ENCODE data around the gene FAM117A.

Gene FAM117A

GRCh38 chr17:49707608-49708514 lies 56.1 kb downstream of the FAM117A start, which contains the start of gene SLC35B1:
TSS of gene SLC35B1 (minus strand) at chr17:49707964. CDS start at chr17:49707833, 131 bp downstream.
- H3K4me3 Mint-ChIP-seq = peak within 1 kb of the TSS; percentile 98

GRCh38 chr17:49707246-49707607 lies 56.7 kb downstream of the FAM117A start:
- Mint-ChIP-seq H3K27me3 (no peaks in the 10 kb centered on the region), H3K9me3 (no peaks in the 10 kb centered on the region), H3K36me3 (peaks cover 11% of the 10 kb centered on the region), H3K4me3 (peak overlapping the region; percentile 98), H3K4me1 (peaks cover 42% of the 10 kb centered on the region), H3K27ac (peak overlapping the region; percentile 98)

More at GRCh38 chr17:49707608-49708514, 56.1 kb downstream of the FAM117A start, which contains the start of gene SLC35B1:
- Mint-ChIP-seq H3K36me3 (peaks cover 11% of the 10 kb centered on the region), H3K27me3 (no peaks in the 10 kb centered on the region), H3K4me1 (peaks cover 42% of the 10 kb centered on the region), H3K9me3 (no peaks in the 10 kb centered on the region), H3K27ac (peak within 1 kb of the TSS; percentile 98)

GRCh38 chr17:49705254-49705653 lies 58.7 kb downstream of the FAM117A start:
- Mint-ChIP-seq H3K9me3 (no peaks in the 10 kb centered on the region), H3K27me3 (no peaks in the 10 kb centered on the region), H3K27ac (peak overlapping the region; percentile 79), H3K4me1 (peaks cover 42% of the 10 kb centered on the region), H3K4me3 (peak overlapping the region; percentile 53), H3K36me3 (peaks cover 9% of the 10 kb centered on the region)

GRCh38 chr17:49703557-49704277 lies 60.2 kb downstream of the FAM117A start:
- peaks cover 13% of the 10 kb centered on the region for H3K36me3 Mint-ChIP-seq
- H3K27ac Mint-ChIP-seq = no peak overlapping the region
- H3K9me3 Mint-ChIP-seq = no peaks in the 10 kb centered on the region
- peaks cover 40% of the 10 kb centered on the region for H3K4me1 Mint-ChIP-seq
- no peaks in the 10 kb centered on the region for H3K27me3 Mint-ChIP-seq
- H3K4me3 Mint-ChIP-seq = no peak overlapping the region

- Mint-ChIP-seq H3K9me3 (no peaks in the 10 kb centered on the region), H3K36me3 (peaks cover 13% of the 10 kb centered on the region), H3K4me3 (no peak overlapping the region), H3K27ac (no peak overlapping the region), H3K4me1 (peaks cover 31% of the 10 kb centered on the region), H3K27me3 (no peaks in the 10 kb centered on the region)
Observed at GRCh38 chr17:49700960-49701359, 63.0 kb downstream of the FAM117A start.

DNA sequence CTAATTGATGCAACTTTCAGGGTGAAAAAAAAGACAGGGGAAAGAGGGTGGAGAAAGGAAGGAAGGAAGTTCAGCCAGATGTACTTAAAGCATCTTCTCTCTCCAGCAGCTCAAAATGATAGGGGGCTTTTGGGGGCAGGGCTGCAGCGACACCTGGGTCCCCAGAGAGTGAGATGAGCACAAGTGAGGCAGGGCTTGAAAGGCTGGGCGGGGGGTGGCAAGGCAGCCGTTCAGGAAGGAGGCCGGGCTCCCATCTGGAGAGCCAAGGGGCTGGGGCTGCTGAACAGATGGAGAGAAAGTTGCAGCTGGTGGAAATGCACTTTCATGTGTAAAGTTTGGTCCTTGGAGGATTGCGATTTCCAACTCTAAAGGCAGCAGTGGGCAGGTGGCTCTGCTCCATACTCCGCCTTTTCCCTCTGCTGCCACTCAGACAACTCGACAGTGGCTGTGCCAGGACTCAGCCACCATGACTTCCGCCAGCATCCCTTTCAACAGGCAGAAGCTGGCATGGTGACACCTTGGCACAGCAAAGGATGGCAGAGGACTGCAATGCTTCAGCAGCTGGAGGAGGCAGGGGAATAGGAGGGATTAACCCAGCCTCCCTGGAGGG lies 63.9 kb downstream of the FAM117A start:
- no peaks in the 10 kb centered on the region for H3K27me3 Mint-ChIP-seq
- H3K27ac Mint-ChIP-seq = peak overlapping the region; percentile 1
- no peak overlapping the region for H3K4me3 Mint-ChIP-seq
- peaks cover 9% of the 10 kb centered on the region for H3K36me3 Mint-ChIP-seq
- H3K9me3 Mint-ChIP-seq = no peaks in the 10 kb centered on the region
- H3K4me1 Mint-ChIP-seq = peaks cover 31% of the 10 kb centered on the region

DNA sequence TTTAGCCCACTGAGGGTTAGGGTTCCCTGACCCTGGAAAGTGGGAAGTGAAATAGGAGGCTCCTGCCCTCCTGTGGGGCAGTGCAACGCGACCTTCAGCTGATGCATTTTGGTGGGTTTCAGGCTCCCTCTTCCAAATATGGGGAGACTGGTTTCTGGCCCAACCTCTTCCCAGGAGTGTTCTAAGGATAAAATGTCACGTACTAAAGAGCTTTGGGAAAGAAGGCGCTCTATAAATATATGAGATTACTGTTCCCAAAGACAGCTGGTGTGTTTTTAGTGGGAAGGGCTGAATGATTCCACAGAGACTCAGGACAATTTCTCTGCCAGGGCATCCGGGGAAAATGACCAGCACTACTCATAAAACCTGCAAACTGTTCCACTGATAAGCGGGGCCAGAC lies 65.9 kb downstream of the FAM117A start:
- no peak overlapping the region for H3K4me3 Mint-ChIP-seq
- peaks cover 8% of the 10 kb centered on the region for H3K36me3 Mint-ChIP-seq
- H3K27ac Mint-ChIP-seq = no peak overlapping the region
- H3K9me3 Mint-ChIP-seq = no peaks in the 10 kb centered on the region
- no peaks in the 10 kb centered on the region for H3K27me3 Mint-ChIP-seq
- H3K4me1 Mint-ChIP-seq = peaks cover 31% of the 10 kb centered on the region

DNA sequence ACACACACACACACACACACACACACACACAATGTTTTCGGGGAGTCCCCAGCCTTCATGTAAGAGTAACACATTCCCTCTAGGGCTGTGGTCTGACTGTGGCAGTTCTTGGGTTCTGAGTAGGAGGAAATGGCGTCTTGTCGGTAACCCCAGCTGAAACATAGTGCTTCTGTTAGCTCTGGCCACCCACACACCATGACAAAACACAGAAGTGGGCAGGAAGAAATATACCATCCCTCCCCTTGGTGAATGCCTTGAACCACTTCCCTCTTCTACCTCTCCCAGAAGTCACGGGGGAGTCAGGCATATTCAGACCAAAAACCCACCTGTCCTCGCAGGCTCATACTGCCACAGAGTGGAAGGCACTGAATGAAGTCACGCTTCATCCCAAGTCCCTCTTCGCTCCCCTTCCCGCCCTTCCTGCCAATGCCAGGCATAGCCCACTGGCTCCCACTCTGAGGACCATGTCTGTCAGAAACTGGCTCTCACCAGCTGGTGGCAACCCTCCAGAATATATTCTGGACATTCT lies 67.6 kb downstream of the FAM117A start:
- H3K4me3 Mint-ChIP-seq = peak overlapping the region; percentile 53
- peaks cover 8% of the 10 kb centered on the region for H3K36me3 Mint-ChIP-seq
- H3K4me1 Mint-ChIP-seq = peaks cover 43% of the 10 kb centered on the region
- H3K9me3 Mint-ChIP-seq = no peaks in the 10 kb centered on the region
- peak overlapping the region; percentile 57 for H3K27ac Mint-ChIP-seq
- H3K27me3 Mint-ChIP-seq = no peaks in the 10 kb centered on the region

DNA sequence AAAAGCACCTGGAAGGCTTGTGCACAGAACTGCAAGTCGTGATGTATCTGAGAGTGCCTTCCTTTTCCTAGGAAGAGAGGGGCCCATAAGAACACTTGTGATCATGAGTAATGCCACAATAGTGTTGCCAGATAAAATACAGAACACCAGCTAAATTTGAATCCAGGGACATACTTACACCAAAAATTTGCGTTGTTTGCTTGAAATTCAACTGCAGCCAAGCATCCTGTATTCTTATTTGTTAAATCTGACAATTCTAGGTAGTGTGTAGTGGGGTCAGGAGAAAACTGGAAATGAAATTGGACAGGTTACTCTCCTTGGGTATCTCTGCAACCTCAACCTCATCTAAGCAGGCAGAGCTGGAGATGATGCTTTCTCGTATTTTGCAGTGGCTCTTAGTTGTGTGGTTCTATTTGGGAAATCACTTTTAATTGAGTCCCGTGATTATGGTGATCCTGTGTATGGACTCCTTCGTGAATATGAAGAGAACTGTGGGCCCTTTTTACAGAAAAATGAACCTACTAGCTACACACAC lies 68.2 kb downstream of the FAM117A start:
- peak overlapping the region; percentile 76 for H3K27ac Mint-ChIP-seq
- H3K36me3 Mint-ChIP-seq = peaks cover 8% of the 10 kb centered on the region
- H3K4me3 Mint-ChIP-seq = peak overlapping the region; percentile 53
- no peaks in the 10 kb centered on the region for H3K9me3 Mint-ChIP-seq
- peaks cover 48% of the 10 kb centered on the region for H3K4me1 Mint-ChIP-seq
- no peaks in the 10 kb centered on the region for H3K27me3 Mint-ChIP-seq

GRCh38 chr17:49694847-49695697 lies 68.9 kb downstream of the FAM117A start:
- H3K4me3 Mint-ChIP-seq = no peak overlapping the region
- H3K9me3 Mint-ChIP-seq = no peaks in the 10 kb centered on the region
- no peaks in the 10 kb centered on the region for H3K27me3 Mint-ChIP-seq
- H3K4me1 Mint-ChIP-seq = peaks cover 54% of the 10 kb centered on the region
- peak overlapping the region; percentile 76 for H3K27ac Mint-ChIP-seq
- peaks cover 6% of the 10 kb centered on the region for H3K36me3 Mint-ChIP-seq

GRCh38 chr17:49692751-49693150 lies 71.2 kb downstream of the FAM117A start:
- H3K36me3 Mint-ChIP-seq = no peaks in the 10 kb centered on the region
- H3K4me3 Mint-ChIP-seq = no peak overlapping the region
- no peaks in the 10 kb centered on the region for H3K27me3 Mint-ChIP-seq
- no peak overlapping the region for H3K27ac Mint-ChIP-seq
- H3K4me1 Mint-ChIP-seq = peaks cover 61% of the 10 kb centered on the region
- no peaks in the 10 kb centered on the region for H3K9me3 Mint-ChIP-seq

- Mint-ChIP-seq H3K4me3 (peak overlapping the region; percentile 26), H3K27ac (peak overlapping the region; percentile 84), H3K36me3 (no peaks in the 10 kb centered on the region), H3K4me1 (peaks cover 67% of the 10 kb centered on the region), H3K9me3 (no peaks in the 10 kb centered on the region), H3K27me3 (no peaks in the 10 kb centered on the region)
Observed at GRCh38 chr17:49691677-49692191, 72.2 kb downstream of the FAM117A start.

DNA sequence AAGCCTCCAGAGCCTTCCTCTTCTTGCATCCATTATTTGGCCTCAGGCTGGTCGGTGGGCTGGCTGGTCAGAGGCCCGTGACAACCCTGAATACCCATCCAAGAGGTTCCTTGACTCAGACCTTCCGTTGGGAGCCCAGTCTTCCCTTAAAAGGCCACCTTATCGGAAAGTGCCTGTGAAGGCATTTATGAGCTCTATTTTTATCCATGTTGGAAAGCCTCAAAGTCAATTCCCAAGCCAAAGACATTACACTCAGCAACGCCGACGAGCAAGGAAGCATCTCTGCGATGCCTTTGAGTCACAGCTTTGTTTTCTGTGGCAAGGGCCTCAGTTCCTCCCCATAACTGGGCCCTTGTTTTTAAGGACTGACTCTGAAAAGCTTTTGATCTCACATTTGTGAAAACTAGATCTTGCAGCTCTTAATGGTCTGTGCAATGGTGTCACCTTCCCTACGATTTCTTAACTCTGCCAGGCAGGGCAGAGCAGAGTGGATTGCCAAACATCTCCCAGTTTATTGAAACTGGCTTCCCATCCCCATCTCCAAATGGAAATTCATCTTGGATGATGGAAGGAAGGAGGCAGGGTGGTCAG lies 72.8 kb downstream of the FAM117A start:
- Mint-ChIP-seq H3K27ac (peak overlapping the region; percentile 38), H3K4me1 (peaks cover 64% of the 10 kb centered on the region)

DNA sequence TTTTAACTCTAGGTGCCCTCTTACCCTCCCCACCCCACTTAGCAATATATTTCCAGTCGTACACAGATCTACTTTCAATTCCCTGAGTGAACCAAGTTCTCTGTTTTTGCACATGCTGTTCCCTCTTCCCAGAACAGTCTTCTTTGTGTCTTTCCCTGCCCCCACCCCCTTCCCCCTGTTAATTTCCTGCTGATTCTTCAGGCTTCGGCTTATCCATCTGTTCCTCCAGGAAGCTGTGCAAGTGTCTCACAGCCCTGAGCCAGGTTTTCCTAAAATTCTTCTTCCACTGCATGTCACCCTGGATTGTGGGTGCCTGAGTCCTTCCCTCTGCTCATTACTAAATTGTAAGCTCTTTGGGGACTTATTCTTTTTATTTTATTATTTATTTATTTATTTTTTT lies 73.7 kb downstream of the FAM117A start:
- Mint-ChIP-seq H3K9me3 (no peaks in the 10 kb centered on the region), H3K27ac (peak overlapping the region; percentile 43), H3K36me3 (no peaks in the 10 kb centered on the region), H3K27me3 (no peaks in the 10 kb centered on the region), H3K4me3 (no peak overlapping the region), H3K4me1 (peaks cover 55% of the 10 kb centered on the region)

More for the DNA sequence above, 72.8 kb downstream of the FAM117A start:
- peak overlapping the region; percentile 26 for H3K4me3 Mint-ChIP-seq
- no peaks in the 10 kb centered on the region for H3K27me3 Mint-ChIP-seq
- no peaks in the 10 kb centered on the region for H3K36me3 Mint-ChIP-seq
- H3K9me3 Mint-ChIP-seq = no peaks in the 10 kb centered on the region

All from activated naive CD4-positive, alpha-beta T cell treated with anti-CD3 and anti-CD28 coated beads, Interleukin-2, amount 50 U/mL, for 24 hours (primary cell).